ENCODE data around the gene PCDHA1. TPM values are rescaled to one million over a fixed set of nuclear protein-coding genes. Genes with fewer than 3 reads are reported as not detected.

Gene PCDHA1
- total and polyA plus RNA-seq, 2 of the 13 experiments (the other 11 are each of a cell fraction or from before 2014, with no cell fraction given), result not detected

DNA sequence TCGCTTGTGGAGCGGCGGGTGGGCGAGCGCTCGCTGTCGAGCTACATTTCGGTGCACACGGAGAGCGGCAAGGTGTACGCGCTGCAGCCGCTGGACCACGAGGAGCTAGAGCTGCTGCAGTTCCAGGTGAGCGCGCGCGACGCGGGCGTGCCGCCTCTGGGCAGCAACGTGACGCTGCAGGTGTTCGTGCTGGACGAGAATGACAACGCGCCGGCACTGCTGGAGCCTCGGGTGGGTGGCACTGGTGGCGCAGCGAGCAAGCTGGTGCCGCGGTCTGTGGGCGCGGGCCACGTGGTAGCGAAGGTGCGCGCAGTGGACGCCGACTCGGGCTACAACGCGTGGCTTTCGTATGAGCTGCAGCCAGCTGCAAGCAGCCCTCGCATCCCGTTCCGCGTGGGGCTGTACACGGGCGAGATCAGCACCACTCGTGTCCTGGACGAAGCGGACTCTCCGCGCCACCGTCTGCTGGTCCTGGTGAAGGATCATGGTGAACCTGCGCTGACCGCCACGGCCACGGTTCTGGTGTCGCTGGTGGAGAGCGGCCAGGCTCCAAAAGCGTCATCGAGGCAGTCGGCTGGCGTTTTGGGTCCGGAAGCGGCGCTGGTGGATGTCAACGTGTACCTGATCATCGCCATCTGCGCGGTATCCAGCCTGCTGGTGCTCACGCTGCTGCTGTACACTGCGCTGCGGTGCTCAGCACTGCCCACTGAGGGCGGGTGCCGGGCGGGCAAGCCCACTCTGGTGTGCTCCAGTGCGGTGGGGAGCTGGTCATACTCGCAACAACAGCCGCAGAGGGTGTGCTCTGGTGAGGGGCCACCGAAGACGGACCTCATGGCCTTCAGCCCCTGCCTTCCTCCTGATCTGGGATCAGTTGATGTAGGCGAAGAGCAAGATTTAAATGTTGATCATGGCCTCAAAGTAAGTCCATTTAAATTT, 57.1 kb downstream of the PCDHA1 start (continued):
- TF ChIP-seq, protein P1, sequence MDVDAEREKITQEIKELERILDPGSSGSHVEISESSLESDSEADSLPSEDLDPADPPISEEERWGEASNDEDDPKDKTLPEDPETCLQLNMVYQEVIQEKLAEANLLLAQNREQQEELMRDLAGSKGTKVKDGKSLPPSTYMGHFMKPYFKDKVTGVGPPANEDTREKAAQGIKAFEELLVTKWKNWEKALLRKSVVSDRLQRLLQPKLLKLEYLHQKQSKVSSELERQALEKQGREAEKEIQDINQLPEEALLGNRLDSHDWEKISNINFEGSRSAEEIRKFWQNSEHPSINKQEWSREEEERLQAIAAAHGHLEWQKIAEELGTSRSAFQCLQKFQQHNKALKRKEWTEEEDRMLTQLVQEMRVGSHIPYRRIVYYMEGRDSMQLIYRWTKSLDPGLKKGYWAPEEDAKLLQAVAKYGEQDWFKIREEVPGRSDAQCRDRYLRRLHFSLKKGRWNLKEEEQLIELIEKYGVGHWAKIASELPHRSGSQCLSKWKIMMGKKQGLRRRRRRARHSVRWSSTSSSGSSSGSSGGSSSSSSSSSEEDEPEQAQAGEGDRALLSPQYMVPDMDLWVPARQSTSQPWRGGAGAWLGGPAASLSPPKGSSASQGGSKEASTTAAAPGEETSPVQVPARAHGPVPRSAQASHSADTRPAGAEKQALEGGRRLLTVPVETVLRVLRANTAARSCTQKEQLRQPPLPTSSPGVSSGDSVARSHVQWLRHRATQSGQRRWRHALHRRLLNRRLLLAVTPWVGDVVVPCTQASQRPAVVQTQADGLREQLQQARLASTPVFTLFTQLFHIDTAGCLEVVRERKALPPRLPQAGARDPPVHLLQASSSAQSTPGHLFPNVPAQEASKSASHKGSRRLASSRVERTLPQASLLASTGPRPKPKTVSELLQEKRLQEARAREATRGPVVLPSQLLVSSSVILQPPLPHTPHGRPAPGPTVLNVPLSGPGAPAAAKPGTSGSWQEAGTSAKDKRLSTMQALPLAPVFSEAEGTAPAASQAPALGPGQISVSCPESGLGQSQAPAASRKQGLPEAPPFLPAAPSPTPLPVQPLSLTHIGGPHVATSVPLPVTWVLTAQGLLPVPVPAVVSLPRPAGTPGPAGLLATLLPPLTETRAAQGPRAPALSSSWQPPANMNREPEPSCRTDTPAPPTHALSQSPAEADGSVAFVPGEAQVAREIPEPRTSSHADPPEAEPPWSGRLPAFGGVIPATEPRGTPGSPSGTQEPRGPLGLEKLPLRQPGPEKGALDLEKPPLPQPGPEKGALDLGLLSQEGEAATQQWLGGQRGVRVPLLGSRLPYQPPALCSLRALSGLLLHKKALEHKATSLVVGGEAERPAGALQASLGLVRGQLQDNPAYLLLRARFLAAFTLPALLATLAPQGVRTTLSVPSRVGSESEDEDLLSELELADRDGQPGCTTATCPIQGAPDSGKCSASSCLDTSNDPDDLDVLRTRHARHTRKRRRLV (CRISPR knock-in tag; IDR thresholded peaks at IDR 0.05), result no peak
- TF ChIP-seq MBNL3 (CRISPR knock-in tag; conservative IDR thresholded peaks at IDR 0.05), result no peak
- TF ChIP-seq RFX5 (IDR thresholded peaks at IDR 0.05; ENCODE audit: low read depth, low read length), result no peak
- TF ChIP-seq, protein P2, sequence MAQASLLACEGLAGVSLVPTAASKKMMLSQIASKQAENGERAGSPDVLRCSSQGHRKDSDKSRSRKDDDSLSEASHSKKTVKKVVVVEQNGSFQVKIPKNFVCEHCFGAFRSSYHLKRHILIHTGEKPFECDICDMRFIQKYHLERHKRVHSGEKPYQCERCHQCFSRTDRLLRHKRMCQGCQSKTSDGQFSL (CRISPR knock-in tag; IDR thresholded peaks at IDR 0.05), result no peak
- TF ChIP-seq THAP11 (CRISPR knock-in tag; IDR thresholded peaks at IDR 0.05), result no peak
- TF ChIP-seq HIVEP1 (CRISPR knock-in tag; IDR thresholded peaks at IDR 0.05), result no peak
- no peak for TF ChIP-seq ZNF557 (CRISPR knock-in tag; IDR thresholded peaks at IDR 0.05)
